Endothelial cell of hepatic sinusoid (primary cell): ENCODE data around the gene FXYD3.

Experiments used
- in situ Hi-C: cut with HindIII; loops from 2 replicates; pipeline ENCODE4 v1.10.0; 2017; ENCODE audit warnings: low sequenced_read_pairs

The FXYD3 gene

DNA sequence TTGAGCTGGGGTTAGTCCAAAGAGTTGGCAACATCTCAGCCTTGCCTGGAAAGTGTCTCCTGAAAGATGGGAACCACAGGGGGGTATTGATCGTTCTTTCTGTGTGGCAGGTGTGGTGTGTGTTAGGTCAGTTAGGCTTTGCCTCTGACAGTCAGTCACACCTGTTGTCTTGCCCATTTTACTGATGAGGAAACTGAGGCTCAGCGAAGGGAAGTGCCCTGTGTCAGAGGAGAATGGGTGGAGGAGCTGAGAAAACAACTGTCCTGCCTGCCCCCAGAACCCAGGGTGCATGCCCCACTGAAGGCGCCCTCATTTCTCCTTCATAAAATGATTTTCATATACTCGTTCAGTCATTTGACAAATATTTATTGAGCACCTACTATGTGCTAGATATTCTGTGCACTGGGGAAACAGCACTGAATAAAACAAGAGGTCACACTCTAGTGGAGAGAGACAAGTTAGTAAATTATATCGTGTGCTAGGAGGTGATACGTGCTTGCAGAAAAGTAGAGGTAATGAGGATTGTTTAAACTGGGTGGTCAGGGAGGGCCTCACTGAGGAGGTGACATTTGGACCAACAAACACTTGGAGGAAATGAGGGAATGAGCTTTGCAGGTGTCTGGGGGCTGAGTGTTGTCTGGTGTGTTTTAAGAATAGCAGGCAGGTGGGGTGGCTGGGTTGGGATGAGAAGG lies 40.5 kb downstream of the FXYD3 start:
- in situ Hi-C loops: no loop called here

DNA sequence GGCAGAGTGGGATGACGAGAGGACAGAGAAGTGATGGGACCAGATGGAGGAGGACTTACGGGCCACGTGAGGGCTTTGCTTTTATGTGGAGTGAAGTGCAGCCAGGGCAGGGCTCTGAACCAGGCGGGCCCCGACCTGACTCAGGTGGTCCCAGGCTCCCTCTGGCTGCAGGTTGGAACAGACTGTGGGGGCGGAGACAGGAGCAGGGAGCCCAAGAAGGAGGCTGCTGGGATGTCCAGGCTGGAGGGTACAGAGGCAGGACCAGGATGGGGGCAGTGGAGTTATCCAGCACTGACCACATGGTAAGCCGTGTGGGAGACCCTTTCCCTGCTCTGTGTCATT lies 41.0 kb downstream of the FXYD3 start:
- in situ Hi-C loops: no loop called here

DNA sequence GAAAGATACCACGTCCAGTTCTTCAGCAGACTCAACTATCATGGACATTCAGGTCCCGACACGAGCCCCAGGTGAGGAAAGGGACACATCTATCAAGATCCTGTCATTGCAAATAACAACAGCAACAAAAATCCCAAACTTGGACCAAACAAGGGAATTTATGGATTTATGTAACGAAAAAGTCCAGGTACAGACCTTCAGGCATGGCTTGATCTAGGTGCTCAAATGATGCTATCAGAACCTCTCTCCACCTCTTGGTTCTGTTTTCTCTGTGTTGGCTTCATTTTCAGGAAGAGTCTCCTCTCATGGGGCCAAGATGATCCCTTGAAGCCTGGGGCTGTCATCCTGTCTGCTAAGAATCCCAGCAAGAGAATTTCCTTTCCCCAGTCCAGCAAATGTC lies 41.8 kb downstream of the FXYD3 start:
- in situ Hi-C loops: no loop called here

DNA sequence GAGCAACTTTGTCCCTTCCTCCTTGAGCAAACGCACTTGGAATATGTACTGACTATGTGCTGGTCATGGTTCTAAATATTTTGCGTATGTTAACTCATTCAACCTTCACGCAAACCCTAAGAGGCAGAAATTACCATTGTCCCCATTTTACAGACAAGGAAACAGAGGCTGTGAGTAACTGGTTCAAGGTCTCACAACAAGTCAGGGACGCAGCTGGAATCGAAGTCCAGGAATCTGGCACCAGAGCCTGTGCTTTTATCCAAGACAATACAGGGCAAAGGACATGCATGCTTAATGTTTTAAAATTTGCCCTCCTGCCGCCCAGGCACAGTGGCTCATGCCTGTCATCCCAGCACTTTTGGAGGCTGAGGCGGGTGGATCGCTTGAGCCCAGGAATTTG lies 44.0 kb downstream of the FXYD3 start:
- in situ Hi-C loops: no loop called here

DNA sequence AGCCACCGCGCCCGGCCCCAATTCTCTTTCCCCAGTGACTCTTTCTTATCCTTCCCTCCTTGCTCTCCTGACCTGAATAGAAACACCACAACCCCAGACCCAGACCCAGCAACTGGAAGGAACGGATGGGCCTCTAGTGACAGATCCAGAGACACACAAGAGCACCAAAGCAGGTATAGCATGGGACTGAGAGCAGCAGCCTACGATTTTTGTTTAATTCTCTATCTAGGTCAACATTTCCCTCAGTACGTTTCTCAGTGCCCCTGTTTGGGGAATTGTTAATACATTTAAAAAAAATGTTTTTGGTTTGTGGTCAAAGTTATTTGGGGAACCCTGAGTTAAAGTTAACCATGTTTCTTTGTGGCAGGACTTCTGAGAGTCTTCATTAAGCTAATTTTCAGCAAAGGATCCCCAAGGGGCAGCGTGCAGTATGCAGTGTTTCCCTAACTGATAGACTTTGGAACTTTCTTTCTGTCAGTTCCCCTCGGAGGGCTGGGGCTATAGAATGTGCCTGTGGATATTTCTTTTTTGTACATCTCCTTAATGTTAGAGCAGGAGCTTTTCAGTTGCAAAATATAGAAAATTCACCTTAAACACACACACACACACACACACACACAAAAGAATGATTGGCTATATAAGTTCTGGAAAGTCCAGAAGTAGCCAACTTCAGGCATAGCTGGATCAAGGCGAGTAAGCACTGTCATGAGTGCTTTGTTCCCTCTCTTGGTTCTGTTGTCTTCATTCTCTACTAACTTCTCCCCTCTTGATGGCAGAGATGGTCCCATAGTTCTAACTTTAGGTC lies 45.2 kb downstream of the FXYD3 start:
- in situ Hi-C loops: no loop called here

DNA sequence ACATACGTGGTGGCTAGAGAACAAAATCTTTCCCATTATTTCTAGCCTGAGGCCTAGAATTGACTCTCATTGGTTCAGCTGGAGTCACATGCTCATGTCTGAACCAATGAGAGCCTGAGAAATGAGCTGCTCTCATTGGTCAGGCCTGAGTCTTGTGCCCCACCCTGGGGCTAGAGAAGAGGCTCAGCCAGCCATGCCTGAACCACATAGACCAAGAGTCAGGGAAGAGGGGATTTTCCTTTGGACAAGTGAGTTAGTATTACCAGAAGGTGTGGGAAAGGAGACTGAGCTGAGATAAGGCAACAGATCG lies 45.8 kb downstream of the FXYD3 start:
- in situ Hi-C loops: no loop called here

DNA sequence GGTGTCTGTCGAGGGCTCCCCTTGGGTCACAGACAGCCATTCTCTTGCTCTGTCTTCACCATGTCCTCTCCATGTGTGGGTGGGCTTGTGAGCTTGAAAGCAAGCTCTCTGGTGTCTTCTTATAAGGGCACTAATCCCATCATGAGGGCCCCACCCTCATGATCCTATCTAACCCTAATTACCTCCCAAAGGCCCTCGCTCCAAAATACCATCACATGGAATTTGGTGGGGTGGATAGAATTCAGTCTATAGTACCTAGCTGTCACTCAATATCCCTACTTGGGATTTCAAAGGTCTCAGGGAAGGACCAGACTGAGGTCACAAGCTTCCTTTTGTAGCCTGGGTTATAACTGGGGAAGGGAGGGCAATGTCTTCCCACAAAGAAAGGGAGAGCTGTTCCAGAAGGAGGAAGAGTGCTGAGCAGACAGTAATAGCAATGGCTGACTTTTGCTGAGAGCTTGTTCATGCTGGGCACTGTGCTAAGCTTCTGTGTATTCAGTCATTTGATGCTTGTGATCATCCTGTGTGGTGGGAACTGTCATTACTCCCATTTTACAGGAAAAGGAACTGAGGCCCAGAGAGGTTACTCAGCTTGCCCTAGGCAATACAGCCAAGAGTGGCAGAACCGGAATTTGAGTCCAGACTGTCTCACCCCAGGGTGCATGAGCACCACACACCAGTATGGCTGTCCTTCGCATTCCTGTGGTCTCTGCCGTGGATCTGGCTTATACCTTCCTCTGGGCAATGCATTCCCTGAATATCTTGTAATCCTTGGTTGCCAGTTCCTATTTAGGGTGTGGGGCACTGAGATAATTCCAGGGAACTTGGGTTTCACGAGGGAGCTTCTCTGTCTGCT lies 47.1 kb downstream of the FXYD3 start:
- in situ Hi-C loops: no loop called here

DNA sequence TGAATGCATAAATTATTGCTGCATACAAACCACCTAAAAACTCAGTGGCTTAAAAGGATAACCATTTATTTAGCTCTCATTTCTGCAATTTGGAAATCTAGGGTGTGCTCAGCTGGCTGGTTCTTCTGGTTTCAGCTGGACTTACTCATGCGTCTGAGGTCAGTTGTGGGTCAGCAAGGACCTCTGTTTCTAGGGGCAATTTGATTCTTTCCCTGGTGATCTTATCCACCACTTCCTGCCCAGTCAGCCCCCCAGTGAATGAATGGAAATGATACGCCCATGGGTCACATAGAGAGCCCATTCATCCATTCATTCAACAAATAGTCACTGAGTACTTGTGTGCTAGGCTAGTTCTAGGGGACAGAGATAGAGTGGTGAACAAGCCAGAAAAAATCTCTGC lies 48.8 kb downstream of the FXYD3 start:
- in situ Hi-C loops: no loop called here

DNA sequence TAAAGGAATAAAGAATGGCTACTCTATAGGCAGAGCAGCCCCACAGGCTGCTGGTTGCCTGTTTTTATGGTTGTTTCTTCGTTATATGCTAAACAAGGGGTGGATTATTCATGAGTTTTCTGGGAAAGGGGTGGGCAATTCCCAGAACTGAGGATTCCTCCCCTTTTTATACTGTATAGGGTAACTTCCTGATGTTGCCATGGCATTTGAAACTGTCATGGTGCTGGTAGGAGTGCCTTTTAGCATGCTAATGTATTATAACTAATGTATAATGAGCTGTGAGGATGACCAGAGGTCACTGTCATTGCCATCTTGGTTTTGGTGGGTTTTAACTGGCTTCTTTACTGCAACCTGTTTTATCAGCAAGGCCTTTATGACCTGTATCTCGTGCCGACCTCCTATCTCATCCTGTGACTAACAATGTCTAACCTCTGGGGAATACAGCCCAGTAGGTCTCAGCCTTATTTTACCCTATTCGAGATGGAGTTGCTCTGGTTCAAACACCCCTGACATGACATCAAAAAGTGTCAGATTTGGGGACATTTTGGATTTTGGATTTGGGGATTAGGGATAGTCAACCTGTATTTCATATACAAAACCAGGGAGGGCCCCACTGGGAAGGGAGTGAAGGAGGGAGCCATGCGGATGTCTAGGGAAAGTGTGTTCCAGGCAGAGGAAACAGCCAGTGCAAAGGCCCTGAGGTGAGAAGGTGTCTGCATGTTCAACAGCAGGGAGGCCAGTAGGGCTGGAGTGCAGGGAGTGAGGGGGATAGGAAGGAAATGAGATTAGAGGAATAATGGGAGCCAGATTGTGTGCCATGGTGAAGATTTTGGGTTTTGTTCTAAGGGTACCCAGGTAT lies 49.8 kb downstream of the FXYD3 start:
- in situ Hi-C loops: no loop called here

DNA sequence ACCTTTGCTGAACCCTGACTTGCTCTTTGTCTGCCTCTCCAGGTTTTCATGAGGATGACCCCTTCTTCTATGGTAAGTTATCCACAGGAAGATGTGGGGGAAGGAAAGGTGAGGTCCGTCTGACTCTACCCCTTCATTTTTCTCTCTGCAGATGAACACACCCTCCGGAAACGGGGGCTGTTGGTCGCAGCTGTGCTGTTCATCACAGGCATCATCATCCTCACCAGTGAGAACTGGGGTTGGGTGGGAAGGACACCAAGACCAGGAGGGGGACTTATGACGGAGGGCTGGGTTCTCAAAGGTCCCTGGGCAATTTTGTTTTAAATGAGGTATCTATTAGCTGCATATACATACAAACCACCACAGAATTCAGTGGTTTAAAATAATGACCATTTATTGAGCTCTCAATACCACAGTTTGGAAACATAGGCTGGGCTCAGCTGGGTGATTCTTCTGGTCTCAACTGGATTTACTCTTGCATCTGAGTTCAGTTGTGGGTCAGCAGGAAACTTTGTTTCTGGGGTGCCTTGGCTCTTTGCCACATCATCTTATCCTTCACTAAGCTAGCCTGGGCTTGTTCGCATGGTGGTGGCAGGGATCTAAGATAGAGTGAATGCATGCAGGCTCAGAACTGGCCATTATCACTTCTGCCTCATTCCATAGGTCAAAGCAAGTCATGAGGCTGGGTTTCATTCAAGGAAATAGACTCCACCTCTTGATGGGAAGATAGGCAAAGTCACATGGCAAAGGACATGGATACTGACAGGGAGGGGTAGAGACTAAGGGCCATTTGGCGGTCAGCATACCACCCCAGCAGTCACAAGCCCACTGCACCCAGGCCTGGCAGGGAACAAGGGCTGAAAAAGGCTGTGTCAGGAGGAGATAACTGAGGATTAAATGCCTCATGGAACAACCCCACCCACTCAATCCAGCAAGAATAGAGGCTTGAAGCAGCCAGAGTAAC lies 50.8 kb downstream of the FXYD3 start:
- in situ Hi-C loops: no loop called here

DNA sequence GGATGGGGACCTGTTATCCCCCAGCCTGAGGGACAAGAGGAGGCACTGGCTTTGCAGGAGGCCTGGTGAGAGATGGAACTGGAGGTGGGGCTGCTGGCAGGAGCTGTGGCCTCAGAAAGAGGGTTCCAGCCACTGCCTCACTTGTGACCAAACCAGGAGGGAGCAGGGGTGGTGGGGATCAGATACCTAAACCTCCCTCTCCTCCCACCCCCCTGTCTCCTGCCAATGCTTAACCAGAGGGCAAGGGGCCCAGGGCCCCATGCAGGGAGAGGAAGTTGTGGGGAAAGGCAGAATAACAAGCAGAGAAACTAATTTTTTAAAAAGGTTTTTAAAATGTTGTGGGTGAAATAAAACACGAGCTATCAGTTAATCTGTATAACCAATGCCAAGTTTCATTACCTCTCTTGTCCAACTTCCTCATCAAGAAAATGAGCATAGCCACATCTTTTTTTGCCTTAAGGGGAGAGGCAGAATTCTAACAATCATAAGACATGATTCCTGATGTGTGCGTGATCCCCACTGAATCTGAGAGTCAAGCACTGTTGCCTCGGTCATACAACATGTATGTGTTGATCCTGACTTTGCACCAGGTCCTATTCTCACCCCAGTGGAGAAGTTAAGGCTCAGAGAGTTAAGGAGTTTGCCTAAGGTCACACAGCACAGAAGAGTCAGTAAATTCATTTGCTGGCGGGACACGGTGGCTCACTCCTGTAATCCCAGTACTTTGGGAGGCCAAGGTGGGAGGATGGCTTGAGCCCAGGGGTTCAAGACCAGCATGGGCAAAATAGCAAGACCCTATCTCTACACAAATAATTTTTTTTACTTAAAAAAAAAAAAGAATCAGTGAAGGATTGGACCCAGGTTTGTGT lies 51.9 kb downstream of the FXYD3 start:
- in situ Hi-C loops: no loop called here

DNA sequence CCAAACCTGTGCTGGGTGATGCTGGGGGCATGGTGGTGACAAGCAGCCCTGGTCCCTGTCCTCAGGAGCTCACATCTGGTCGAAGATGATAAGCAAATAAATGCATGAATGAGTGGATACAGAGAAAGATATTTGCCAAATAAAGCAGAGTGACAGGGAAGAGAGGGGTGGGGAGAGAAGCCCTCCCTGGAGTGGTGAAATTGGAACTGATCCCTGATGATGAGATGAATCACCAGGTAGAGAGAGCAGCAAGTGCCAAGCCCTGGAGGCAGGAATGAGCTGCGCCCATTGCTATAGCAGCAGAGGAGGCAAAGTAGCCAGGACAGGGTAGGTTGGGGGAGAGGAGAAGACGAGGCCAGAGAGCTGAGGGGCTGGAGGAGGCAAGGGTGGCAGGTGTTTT lies 52.6 kb downstream of the FXYD3 start:
- in situ Hi-C loops: no loop called here

DNA sequence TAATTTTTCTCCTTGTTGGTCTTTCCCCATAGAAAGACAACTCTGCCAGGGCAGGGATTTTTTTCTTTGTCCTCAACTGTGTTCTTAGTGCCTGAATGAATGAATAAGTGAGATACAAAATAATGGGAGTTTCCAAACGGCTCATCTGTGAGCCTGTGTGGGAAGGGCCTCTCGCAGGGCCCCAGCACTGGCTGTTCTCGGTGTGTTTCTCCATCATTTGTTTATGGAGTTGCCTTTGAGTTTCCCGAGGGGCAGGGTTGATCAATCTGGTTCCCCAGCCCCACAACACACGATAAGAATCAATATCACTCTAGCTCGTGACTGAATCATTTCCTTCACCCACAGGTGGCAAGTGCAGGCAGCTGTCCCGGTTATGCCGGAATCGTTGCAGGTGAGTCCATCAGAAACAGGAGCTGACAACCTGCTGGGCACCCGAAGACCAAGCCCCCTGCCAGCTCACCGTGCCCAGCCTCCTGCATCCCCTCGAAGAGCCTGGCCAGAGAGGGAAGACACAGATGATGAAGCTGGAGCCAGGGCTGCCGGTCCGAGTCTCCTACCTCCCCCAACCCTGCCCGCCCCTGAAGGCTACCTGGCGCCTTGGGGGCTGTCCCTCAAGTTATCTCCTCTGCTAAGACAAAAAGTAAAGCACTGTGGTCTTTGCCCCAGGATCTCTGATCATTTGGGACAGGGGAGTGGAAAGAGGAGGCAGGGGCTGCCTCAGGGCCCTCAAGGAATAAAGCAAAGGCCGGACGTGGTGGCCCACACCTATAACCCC lies 53.8 kb downstream of the FXYD3 start:
- in situ Hi-C loops: no loop called here

DNA sequence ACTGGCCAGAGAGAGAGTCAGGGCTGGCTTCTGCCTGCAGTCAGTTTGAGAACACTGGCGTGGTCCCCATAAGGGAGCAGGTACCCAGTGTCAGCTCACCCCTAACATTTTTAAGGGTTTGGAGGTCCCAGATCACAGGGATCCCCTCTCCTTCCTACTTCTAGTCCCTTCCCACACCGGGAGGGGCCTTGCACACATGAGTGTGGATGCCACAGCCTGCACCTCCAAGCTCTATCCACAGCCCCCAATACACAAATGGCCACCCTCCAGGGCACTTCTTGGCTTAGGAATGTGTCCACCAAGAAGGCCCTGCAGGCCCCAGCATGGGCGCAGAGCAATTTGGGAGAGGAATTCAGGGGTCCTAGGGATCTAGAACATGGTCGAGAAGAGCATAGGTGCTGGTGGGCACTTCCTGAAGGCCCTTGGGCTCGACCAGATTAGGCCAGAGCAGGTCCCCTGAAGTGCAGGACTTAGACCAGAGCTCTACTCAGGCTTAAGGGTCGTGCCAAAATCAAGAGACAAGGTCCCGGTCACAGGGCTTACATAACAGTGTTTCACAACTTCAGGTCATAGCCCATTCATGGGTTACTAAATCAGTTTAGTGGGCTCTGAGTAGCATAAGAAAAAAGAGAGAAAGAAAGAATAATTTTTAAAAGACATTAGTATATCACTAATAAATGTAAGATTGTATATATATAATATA lies 54.9 kb downstream of the FXYD3 start:
- in situ Hi-C loops: no loop called here

DNA sequence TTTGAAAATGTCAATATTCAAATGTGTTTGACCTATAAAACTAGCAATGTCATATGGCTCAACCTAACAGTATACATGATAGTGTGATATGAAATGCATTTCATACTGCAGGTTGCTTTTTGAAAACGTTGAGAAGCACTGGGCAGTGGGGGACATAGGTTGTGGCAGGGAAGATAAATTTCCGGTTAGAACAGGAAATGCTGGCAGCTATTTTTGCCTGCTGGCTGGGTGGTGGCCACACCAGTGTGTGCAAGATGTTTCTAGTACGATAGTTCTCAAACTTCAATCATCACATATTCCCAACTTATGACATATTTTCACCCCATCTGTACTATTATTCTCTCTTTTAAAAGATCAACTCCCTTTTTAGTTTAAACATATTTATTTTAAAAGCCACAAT lies 56.1 kb downstream of the FXYD3 start:
- in situ Hi-C loops: no loop called here
